HG03135 (cell line): Measurements from ENCODE around the gene ODF2.
"Not testable (repeated sequence)": the region's sequence is repeated elsewhere in the genome, so short reads cannot be mapped to it uniquely, and the experiment has no call there.

ENCODE experiments used
- ATAC-seq: cut with Tn5 transposase; IDR thresholded peaks from one replicate; pipeline ENCODE4 v1.9.1; 2021; ENCODE audit warnings: mild to moderate bottlenecking, moderate library complexity; ENCODE audit not compliant: unreplicated experiment

Gene ODF2

DNA sequence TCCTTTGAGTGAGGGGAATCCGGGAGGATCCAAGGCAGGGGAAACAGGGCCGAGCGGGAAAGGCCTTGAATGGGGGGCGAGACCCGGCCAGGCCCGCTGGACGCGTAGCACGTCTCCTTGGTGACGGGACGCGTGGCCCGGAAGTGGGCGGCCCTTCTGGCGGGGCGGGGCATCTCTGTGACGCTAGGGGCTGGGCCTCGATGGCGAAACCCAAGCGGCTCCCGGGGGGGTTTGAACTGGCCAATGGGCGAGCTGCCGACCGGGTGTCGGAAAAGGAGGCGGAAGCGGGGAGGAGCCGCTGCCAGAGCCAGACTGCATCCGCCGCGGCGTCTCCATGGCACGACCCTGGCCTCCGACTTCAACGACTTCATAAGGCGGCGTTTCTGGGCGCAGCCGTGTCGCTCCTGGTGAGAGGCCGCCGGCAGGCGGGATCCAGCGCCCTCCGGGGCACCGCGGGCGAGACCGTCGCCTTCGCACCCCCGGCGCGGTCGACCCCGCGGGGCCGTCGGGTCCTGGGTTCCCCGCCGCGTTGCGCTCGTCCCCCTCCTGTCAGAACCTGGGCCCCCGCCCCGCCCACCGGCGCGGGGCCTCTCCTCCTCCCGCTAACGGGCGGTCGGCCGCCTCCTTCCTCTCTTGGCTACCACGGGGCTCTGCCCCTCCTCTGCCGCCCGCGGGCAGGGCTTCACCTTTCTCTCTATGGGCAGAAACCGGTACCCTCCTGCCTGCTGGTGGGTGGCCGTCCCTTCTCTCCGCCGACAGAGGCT is at the start of gene ODF2:
Gene ODF2, plus strand, starts transcription at position 158 of the 764 bp plus-strand sequence. Its CDS starts 86 bp downstream, at position 244.
- peak; percentile 87 for ATAC-seq

DNA sequence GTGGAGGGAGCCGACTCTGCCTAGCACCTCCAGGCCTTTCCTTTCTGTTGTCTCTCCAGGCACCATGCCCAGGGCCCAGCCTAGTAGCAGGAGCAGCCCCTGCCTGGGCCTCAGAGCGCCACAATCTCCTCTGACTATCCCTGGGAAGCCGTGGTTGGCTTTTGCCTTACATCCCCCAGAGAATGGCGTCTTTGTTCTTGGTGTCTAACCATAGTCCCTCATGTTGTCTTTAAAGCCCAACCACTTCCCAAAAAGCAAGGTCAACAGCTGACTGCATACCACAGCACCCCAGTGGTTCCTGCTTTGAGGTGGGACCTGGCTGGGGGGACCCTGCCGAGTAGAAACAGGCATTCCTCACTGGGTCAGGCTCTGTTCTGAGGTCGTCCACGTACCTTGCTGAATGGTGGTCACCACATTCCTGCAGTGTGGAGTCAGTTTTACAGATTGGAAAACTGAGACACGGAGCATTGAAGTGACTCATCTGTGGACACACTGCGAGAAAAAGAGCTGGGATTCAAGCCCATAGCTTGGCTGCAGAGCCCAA is 48.9 kb upstream of the ODF2 start:
- no peak for ATAC-seq

DNA sequence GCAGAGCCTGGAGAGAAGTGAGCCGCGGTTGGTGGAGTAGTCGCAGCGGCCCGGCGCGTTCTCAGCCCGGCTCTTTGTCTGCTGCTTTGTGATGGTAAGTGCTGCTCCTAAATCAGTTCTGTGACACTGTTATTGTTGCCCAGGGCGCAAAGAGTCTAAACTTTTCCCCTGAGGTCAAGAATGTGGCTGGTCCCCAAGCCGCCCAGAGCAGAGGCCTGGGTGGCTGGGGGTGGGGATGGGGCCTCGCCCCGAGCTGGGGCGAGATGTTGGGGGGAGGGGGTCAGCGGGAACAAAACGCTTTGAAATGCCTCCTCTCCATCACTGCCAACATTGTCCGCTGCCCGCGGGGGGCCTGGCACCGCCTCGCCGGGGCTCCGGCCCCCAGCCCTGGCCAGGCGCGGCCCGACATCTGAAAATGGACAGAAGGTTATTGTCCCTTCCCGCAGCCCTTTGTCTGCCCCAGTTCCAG is 46.8 kb upstream of the ODF2 start:
- no peak for ATAC-seq

DNA sequence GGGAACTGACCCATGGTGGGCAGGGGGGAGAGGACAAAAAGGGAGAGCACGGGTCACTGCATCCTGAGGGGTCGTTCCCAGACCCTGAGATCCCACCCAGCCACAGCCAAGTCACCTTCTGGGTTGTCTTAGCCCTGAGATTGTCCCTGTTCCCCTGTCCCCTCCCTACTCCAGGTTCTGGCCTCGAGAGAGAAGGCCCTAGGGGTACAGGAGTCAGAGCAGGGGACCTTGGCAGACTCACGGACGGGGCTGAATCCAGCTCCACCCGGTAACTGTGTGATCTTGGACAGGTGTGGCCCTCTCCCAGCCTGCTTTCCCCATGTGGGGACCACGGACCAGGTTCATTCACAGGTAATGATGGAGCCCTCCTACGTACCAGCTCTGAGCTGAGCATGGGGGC is 46.4 kb upstream of the ODF2 start:
- ATAC-seq = no peak

DNA sequence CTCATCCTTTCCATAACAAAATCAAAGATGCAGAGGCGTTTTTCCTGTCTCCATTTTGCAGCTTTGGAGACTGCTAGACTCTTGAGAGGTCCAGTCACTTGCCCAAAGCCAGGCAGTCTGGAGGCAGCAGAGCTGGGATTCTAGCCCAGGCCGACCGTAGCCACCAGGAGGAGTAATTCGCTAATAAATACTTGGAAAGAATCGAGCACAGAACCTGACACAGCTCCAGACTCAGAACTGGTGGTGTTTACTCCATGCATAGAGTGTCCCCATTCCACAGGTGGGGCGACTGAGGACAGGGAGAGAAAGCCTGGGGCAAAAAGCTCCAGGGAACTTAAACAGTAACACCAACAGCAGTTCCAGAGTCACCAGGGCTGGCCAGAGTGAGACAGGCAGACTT is 45.8 kb upstream of the ODF2 start:
- ATAC-seq = no peak

DNA sequence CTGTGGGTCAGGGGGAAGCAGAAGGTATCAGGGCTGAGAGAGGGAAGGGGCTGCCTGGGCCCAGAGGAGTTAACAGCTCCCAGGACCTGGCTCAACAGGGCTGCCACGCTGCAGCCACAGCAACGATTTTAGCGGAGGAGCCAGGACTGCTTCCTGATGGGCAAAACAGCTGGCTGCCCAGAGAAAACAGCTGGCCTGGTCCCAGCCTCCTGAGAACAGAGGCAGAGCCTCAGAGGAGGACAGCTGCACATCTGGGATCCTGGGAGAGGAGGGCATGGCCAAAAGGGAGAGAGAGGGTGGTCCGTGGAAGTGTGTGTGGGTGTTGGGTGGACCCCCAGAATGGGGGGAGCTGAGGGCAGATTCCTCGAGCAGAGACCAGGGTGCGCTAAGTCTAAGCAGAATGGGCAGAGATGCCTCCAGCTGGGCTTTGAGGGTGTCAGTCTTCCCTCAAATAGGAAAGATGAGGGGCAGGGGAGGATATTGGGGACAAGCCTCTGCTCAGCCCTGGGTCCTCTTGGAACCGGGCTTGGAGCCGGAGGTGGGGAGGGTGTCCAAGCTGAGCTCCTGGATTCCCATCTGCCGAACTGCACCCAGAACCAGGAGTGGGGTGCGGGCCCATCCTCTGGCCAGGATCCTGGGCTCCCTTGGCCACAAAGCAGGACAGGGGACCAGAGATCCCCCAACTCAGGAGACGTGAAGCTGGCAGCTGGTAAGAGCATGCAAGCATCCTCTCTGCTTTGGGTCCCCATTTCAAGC is 44.3 kb upstream of the ODF2 start:
- ATAC-seq = no peak

DNA sequence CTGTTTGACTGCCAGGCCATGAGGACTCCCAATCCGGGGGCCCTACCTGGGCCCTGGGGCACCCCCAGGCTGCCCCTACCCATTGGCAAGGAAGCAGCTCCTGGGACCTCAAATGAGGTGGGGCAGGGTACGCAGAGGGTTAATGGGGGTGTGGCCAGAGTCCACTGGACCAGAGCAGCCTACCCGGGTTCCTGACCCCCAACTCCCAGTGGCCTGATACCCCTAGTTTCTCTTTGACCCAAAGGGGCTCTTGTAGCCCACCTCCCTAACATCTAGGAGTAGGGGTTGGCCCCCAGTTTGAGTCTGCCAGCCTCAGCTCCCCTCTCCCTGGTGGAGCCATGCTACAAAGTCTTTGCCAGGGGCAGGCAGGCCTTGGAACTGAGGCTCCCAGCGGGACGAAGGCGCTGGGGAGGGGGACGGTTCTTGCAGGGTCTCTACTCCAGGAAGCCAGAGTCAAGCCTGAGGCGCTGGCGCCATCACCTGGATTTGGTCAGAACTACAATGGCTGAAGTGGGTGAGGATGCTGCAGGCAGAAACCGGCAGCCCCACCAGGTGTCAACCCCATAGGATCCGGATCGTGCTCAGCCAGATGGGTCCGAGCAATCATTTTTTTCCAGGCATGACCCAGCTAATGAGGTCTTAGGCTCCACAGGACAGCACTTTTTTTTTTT is 43.6 kb upstream of the ODF2 start:
- ATAC-seq = no peak

DNA sequence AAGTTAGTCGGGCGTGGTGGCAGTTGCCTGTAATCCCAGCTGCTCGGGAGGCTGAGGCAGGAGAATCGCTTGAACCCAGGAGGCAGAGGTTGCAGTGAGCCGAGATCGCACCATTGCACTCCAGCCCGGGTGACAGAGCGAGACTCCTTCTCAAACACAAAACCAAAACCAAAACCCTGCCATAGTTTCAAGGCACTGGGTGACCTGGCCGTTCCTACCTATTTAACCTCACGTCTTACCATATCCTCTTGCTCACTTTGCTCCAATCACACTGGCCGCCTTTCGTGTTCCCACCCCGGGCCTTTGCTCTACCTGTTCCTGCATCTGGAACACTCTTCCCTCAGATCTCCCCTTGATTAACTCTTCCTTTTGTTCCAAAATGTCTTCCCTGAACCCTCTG is 42.1 kb upstream of the ODF2 start:
- ATAC-seq = not testable (repeated sequence)

DNA sequence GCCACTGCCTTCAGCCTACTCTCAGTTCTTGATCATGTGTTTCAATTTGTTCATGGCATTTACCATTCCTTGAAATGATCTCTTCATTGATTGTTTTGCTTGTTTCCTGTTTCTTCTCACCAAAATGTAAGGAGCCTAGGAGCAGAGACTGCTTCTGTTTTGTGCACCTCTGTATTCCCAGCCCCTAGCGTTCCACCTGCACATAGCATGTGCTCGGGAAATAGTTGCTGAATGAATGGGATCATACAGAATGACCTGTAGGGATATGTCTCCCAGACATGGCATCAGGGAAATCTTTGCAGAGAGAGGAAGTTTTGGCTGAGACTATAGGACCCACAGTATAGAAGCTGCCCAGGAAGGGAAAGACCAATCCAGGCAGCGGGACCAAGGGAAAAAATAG is 41.3 kb upstream of the ODF2 start:
- no peak for ATAC-seq

DNA sequence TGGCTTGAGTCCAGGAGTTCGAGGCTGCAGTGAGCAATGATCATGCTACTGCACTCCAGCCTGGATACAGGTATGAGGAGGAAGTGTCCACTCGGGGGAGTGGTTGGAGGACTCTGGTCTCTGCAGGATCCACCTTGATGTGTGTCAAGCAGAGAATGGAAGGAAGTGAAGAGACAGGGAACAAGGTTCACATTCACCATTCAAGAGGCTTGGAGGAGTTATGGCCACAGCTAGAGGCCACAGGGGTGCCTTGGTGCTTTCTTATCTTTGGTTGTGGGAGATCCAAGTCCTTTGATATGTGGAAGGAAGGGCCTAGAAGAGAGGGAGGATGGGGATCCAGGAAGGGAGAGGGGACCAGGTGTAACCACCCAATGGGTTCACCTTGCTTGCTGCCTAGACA is 40.5 kb upstream of the ODF2 start:
- no peak for ATAC-seq

DNA sequence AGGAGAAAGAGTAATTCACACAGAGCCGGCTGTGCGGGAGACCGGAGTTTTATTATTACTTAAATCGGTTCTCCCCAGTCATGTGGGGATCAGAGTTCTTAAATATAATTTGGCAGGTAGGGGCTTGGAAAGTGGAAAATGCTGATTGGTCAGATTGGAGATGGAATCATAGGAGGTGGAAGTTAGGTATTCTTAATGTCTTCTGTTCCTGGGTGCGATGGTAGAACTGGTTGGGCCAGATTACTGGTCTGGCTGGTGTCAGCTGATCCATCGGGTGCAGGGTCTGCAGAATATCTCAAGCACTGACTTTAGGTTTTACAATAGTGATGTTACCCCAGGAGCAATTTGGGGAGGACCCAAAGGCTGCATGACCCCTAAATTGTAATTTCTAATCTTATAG is 39.8 kb upstream of the ODF2 start:
- no peak for ATAC-seq

DNA sequence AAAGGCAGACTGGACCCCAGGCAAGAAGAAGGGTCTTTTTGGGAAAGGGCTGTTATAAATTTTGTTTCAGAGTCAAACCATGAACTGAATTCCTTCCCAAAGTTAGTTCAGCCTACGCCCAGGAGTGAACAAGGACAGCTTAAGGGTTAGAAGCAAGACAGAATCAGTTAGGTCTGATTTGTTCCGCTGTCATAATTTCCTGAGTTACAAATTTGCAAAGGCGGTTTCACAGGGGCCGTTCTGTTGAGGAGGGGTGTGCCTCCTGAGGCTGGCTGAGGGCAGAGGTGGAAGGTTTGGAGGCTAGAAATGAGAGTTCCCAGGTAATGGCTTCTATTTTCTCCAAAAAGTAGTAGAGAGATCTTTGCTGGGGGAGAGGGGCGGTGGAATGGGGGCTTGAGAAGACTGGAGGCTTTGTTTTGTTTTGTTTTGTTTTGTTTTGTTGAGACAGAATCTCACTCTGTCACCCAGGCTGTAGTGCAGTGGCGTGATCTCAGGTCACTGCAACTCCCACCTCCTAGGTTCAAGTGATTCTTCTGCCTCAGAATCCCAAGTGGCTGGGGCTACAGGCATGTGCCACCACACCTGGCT is 39.3 kb upstream of the ODF2 start:
- no peak for ATAC-seq

DNA sequence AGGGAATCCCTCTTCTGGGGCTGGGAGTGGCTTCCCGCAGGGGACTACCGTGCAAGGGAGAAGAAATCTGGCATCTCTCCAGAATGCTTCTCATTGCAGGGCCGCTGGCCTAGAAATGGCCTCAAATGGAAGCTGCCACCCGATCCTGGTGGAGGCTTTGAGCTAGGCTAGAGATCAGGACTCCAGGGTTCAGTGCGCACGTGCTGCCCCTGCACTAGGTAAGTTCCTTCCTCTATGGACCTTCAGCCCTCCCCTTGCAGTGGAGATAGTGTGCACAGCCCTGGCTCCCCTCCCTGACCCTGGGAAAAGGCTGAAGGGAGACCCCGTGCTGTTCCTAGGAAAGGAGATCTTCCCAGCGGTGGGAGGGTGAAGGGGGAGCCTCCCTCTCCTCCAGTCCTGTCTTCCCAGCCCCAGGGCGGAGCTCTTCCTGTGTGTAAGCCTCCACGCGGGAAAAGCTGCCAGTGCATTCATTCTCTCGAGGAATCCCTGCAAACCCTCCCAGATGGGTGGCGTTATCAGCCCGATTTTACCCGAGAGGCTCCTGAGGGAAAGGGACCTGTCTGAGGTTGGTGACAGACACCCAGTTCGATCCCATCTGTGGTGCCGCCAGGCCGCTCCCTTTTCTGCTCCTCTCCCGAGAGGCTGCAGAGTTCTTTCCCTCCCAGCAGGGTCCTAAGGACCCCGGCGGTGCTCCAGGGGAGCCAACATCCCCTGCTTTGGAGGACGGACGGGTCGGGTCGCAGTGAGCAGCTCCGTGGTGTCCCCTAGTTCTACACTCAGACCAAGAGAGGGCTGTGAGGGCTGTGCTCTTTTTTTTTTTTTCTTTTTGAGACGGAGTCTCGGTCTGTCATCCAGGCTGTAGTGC is 36.5 kb upstream of the ODF2 start:
- ATAC-seq = no peak

DNA sequence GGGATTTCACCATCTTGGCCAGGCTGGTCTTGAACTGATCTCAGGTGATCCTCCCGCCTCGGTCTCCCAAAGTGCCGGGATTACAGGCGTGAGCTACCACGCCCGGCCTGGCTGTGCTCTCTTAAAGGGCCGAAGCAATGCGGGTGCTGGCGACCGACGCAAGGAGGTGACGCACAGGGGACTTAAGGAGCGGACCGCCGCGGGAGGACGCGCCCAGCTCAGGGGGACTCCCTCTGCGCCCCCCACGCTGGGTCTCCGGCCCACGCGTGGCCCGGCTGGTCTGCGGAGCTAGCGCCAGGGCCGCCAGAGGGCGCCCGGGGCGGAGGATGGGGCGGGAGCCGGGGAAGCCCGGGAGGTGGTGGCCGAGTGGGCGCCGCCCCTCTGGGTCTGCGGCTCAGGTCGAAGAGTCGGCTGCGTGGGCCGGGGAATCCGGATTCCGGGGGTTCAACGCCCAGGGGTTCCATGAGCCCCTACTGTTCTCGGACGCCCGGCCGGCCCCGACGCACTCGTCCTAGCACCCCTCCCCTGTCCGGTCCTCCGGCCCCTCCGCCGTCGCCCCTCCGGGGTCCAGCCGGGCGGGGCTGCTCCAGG is 35.7 kb upstream of the ODF2 start:
- peak; percentile 73 for ATAC-seq

DNA sequence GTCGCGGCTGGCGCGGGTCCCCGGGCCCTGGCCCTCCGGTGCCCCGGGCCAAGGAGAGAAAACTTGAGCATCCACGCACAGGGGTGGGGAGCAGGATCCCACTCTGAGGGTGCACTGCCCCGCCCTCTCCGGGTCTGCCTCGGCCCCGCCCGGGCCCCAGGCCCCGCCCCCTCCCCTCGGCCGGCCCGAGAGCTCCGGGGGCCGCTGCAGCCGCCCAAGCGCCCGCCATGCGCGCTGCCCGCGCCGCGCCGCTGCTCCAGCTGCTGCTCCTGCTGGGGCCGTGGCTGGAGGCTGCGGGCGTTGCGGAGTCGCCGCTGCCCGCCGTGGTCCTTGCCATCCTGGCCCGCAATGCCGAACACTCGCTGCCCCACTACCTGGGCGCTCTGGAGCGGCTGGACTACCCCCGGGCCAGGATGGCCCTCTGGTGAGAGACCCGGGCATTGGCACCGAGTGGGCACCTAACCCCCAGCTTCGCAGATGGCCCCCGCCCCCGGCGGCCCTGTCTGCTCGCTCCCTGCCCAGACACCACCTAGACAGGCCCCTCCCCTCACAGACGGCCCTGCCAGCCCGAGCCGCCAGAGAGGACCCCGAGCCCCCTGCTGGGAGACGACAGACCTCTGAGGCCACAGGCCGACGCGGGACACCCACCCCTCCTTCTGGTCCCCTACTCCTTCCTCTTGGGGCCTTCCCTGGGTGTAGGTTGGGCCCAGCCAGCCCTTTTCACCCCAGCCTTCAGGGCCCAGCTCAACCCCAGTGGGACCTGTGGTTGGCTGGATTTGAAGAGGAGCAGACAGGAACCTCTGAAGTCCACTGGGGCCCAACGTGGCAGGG is 34.9 kb upstream of the ODF2 start, which contains the start of gene CERCAM:
Gene CERCAM, plus strand, starts transcription at position 207 of the 831 bp plus-strand sequence. Its CDS starts 21 bp downstream, at position 228.
- peak; percentile 59 for ATAC-seq

DNA sequence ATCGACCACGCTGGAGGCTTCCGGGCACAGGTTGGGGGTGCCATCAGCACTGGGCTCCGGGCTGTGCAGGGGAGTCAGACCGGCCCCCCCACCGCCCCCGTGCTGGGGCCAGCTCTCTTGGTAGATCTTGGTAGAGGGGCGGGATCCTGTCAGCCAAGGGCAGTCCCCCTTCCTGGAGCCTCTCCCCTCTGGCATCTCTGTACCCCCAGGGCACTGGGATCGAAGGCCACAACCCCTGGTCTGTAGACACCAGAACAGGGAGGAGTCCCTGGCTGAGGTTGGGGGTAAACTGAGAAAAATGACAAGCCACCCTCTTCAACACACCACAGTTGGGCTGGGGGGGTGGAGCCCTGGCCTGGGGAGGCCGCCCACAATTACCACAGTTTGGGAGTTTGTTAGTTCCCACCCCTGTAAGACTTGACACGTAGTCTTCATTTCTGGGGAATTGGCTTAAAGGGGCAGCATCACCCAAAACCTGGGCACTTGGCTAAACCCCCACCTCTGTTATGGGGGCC is 34.3 kb upstream of the ODF2 start:
- no peak for ATAC-seq

DNA sequence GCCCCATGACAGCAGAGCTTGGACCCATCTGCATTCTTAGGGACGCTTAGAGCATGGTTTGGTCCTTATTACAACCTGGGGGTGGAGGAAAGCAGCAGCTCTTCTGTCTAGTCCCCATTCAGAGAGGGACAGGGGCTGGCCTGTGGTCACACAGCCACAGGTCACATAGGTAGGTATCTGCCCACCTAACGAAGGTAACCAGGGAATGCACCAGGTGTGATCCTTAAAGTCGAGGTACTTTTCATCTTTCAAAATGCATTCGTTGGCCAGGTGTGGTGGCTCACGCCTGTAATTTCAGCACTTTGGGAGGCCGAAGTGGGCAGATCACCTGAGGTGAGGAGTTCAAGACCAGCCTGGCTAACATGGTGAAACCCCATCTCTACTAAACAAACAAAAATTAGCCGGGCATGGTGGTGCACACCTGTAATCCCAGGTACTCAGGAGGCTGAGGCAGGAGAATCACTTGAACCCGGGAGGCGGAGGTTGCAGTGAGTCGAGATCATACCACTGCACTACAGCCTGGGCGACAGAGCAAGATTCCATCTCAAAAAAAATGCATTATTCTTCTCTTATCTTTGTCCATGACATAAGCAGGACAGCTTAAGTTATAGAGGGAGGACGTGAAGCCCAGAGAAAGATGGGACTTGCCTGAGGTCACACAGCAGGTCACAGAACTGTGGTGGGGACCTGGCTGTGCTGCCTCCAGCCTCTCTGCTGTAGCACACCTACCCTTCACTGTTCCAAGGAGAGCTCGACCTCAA is 33.6 kb upstream of the ODF2 start:
- ATAC-seq = not testable (repeated sequence)

DNA sequence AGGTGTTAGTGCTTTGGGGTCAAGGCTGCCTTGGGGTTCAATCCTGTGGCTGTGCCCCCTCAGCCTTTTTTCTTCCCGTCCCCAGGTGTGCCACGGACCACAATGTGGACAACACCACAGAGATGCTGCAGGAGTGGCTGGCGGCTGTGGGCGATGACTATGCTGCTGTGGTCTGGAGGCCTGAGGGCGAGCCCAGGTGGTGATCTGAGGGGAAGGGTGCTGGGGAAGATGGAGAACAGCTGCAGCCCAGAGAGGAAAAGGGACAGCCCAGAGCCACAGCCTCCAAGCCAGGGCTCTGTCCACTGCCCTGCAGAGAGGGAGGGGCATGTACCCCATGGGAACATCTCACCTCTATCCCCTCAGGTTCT is 33.0 kb upstream of the ODF2 start:
- no peak for ATAC-seq
